ENCODE data around the gene PM20D2. TPM values are rescaled to one million over a fixed set of nuclear protein-coding genes. Genes with fewer than 3 reads are reported as not detected.

Gene PM20D2
- total RNA-seq, 2 donors from 2014 or later = 11.9 to 48.4 TPM

DNA sequence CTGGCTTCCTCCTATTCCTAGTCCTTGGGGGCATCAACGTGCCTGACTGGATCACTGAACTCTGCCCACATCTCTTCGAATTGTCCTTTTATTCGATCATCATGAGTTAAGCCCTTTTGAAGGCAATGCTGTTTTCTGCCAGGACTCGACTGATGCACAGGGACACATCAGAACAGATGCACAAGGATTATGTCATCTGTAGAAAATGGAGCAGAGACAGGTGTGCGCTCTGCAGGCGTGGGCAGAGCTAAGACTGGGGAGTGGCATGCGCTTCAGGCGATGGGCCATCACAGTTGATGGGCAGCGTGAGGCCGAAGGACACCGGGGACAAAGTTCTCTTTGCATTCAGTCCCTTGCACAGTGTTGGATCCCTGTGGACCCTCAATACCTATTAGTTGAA lies 58.2 kb downstream of the PM20D2 start:
- no peak for DNase-seq (ENCODE audit: low spot score)
- WGBS = 88% methylated on average over 11 of the region's 11 CpGs

DNA sequence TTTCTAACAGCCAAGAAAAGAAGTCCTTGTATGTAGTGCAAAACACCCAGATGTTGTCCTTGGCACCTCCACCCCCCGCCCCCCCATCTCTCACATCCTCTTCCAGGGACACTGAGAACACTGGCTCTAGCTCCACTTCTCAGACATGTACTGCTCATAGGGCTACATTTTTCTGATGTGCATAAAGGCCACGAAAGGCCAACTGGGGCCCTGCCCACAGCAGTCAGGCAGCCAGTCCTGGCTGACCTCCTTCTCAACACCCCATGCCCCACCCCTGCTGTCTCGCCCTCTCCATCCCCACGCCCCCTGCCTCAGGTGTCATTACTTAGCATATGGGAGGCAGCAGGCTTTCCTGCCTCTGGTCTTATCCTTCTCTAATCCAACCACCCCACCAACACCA lies 60.0 kb downstream of the PM20D2 start:
- DNase-seq (ENCODE audit: low spot score) = no peak
- no peak overlapping the region for H3K27ac ChIP-seq
- TF ChIP-seq, protein P1, sequence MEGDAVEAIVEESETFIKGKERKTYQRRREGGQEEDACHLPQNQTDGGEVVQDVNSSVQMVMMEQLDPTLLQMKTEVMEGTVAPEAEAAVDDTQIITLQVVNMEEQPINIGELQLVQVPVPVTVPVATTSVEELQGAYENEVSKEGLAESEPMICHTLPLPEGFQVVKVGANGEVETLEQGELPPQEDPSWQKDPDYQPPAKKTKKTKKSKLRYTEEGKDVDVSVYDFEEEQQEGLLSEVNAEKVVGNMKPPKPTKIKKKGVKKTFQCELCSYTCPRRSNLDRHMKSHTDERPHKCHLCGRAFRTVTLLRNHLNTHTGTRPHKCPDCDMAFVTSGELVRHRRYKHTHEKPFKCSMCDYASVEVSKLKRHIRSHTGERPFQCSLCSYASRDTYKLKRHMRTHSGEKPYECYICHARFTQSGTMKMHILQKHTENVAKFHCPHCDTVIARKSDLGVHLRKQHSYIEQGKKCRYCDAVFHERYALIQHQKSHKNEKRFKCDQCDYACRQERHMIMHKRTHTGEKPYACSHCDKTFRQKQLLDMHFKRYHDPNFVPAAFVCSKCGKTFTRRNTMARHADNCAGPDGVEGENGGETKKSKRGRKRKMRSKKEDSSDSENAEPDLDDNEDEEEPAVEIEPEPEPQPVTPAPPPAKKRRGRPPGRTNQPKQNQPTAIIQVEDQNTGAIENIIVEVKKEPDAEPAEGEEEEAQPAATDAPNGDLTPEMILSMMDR (IDR thresholded peaks at IDR 0.05) = no peak
- TF ChIP-seq POLR2AphosphoS5 (IDR thresholded peaks at IDR 0.05) (no peak), POLR2A (IDR thresholded peaks at IDR 0.05) (no peak)
- no peaks in the 10 kb centered on the region for H3K4me1 ChIP-seq (replicated peaks)
- no peaks in the 10 kb centered on the region for H3K36me3 ChIP-seq
- H3K9me3 ChIP-seq = no peaks in the 10 kb centered on the region
- no peak overlapping the region for H3K4me3 ChIP-seq
- intact Hi-C loops (cut with DNase I) = no loop called here
- WGBS = 76% methylated on average over 4 of the region's 4 CpGs
- no peaks in the 10 kb centered on the region for H3K27me3 ChIP-seq (replicated peaks; ENCODE audit: insufficient read depth)

More for the DNA sequence above, 58.2 kb downstream of the PM20D2 start:
- Histone ChIP-seq H3K9me3 (no peaks in the 10 kb centered on the region), H3K4me3 (no peak overlapping the region), H3K4me1 (replicated peaks) (no peaks in the 10 kb centered on the region), H3K36me3 (no peaks in the 10 kb centered on the region), H3K27ac (no peak overlapping the region), H3K27me3 (replicated peaks; ENCODE audit: insufficient read depth) (no peaks in the 10 kb centered on the region)
- TF ChIP-seq POLR2A (IDR thresholded peaks at IDR 0.05) = no peak
- TF ChIP-seq, protein P1 (IDR thresholded peaks at IDR 0.05) = no peak
- no peak for TF ChIP-seq POLR2AphosphoS5 (IDR thresholded peaks at IDR 0.05)
- intact Hi-C loops (cut with DNase I) = no loop called here

DNA sequence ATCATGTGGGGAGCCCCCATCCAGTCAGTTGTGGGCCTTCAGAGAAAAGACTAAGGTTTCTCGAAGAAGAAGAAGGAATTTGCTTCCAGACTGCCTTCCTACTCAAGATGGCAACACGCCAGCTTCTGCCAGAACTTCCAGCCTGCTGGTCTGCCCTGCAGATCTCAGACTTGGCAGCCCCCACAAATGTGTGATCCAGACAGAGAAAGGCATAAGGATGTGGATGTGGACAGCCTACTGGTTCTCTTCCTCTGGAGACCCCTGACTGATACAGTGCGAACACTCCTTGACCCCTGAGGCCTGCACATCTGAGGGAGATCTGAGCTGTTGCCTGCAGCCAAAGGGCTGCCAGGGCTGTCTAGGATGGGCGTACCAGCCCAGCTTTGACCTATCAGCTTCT lies 62.7 kb downstream of the PM20D2 start:
- Histone ChIP-seq H3K9me3 (no peaks in the 10 kb centered on the region), H3K27ac (no peak overlapping the region), H3K36me3 (no peaks in the 10 kb centered on the region), H3K27me3 (replicated peaks; ENCODE audit: insufficient read depth) (no peaks in the 10 kb centered on the region), H3K4me3 (no peak overlapping the region), H3K4me1 (replicated peaks) (no peaks in the 10 kb centered on the region)
- TF ChIP-seq, protein P1 (IDR thresholded peaks at IDR 0.05) = no peak
- no peak for TF ChIP-seq POLR2A (IDR thresholded peaks at IDR 0.05)
- WGBS = 53% methylated on average over 4 of the region's 4 CpGs
- intact Hi-C loops (cut with DNase I) = no loop called here
- no peak for DNase-seq (ENCODE audit: low spot score)

DNA sequence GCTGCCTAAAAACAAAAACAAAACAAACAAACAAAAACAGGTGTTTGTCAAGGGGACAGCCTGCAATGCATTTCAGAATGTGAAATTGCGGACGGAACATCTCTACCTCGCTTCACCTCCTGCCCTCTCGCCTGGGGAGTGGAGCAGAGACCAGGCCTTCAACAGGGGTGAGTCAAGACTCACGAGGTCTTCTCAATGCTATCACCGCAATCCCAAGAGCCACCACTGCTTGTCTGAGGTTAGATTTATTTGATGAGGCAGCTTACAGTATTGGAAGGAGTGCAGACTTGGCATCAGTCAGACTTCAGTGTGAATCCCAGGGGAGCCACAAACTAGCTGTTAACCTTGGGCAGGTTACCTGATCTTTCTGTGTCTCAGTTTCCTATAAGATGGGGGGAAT lies 63.6 kb downstream of the PM20D2 start:
- Histone ChIP-seq H3K27me3 (replicated peaks; ENCODE audit: insufficient read depth) (no peaks in the 10 kb centered on the region), H3K27ac (no peak overlapping the region), H3K4me1 (replicated peaks) (no peaks in the 10 kb centered on the region), H3K36me3 (no peaks in the 10 kb centered on the region), H3K9me3 (no peaks in the 10 kb centered on the region), H3K4me3 (no peak overlapping the region)
- TF ChIP-seq POLR2AphosphoS5 (IDR thresholded peaks at IDR 0.05) (no peak), POLR2A (IDR thresholded peaks at IDR 0.05) (no peak)
- TF ChIP-seq, protein P1 (IDR thresholded peaks at IDR 0.05) = no peak
- intact Hi-C loops (cut with DNase I) = no loop called here
- 94% methylated on average over 6 of the region's 6 CpGs for WGBS
- no peak for DNase-seq (ENCODE audit: low spot score)

DNA sequence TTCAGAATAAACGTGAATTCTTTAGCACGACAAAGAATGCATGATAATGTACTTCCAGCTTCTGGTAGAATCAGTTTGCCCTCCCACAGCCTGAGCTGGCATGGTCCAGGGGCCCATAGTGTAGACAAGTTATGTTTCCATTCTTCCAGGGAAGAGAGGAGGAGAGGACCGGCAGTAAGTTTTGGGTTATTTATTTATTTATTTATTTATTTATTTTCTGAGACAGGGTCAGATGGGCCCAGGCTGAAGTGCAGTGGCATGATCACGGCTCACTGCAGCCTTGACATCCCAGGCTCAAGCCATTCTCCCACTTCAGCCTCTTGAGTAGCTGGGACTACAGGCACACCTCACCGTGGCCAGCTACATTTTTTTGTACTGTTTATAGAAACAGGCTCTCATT lies 66.6 kb downstream of the PM20D2 start:
- intact Hi-C loops (cut with DNase I) = no loop called here
- Histone ChIP-seq H3K4me1 (replicated peaks) (no peaks in the 10 kb centered on the region), H3K4me3 (no peak overlapping the region), H3K9me3 (no peaks in the 10 kb centered on the region), H3K36me3 (no peaks in the 10 kb centered on the region), H3K27me3 (replicated peaks; ENCODE audit: insufficient read depth) (no peaks in the 10 kb centered on the region), H3K27ac (no peak overlapping the region)
- 76% methylated on average over 5 of the region's 5 CpGs for WGBS
- DNase-seq (ENCODE audit: low spot score) = no peak
- TF ChIP-seq, protein P1 (IDR thresholded peaks at IDR 0.05) = no peak
- no peak for TF ChIP-seq POLR2AphosphoS5 (IDR thresholded peaks at IDR 0.05)
- no peak for TF ChIP-seq POLR2A (IDR thresholded peaks at IDR 0.05)

Measured in prostate gland (tissue), 2 donors.